AG09309 (cell line): ENCODE results near the gene TMED1.

Experiments
- DNase-seq: peaks from one replicate; pipeline ENCODE4 v3.0.0-alpha.2; 2010; ENCODE audit warnings: low read depth
- H3K4me3 ChIP-seq: 2 replicates; pipeline ENCODE4 v1.5.1; 2011; ENCODE audit warnings: mild to moderate bottlenecking, low read depth, low read length, moderate library complexity; ENCODE audit not compliant: control insufficient read depth
- CTCF ChIP-seq: IDR thresholded peaks from 2 replicates; pipeline ENCODE4 v1.5.1; 2011; ENCODE audit warnings: mild to moderate bottlenecking, low read depth, low read length, inconsistent platforms; ENCODE audit not compliant: insufficient read depth, control insufficient read depth; ENCODE audit errors: missing control alignments

Gene TMED1

GRCh38 chr19:10805758-10806247, 30.2 kb downstream of the TMED1 start:
- no peak overlapping the region for H3K4me3 ChIP-seq
- TF ChIP-seq CTCF = no peak
- DNase-seq = no peak

- H3K4me3 ChIP-seq = no peak overlapping the region
- no peak for DNase-seq
- TF ChIP-seq CTCF = no peak
These were observed 30.8 kb downstream of the TMED1 start for GRCh38 chr19:10805065-10805757.

- no peak for DNase-seq
- no peak for TF ChIP-seq CTCF
- H3K4me3 ChIP-seq = no peak overlapping the region
These were observed 32.8 kb downstream of the TMED1 start for GRCh38 chr19:10803252-10803651.

GRCh38 chr19:10802479-10802878, 33.5 kb downstream of the TMED1 start:
- DNase-seq = no peak
- no peak overlapping the region for H3K4me3 ChIP-seq
- TF ChIP-seq CTCF = no peak

GRCh38 chr19:10800488-10800887, 35.5 kb downstream of the TMED1 start:
- no peak for TF ChIP-seq CTCF
- no peak overlapping the region for H3K4me3 ChIP-seq
- no peak for DNase-seq

GRCh38 chr19:10797541-10798256, 38.3 kb downstream of the TMED1 start:
- no peak for TF ChIP-seq CTCF
- no peak overlapping the region for H3K4me3 ChIP-seq
- DNase-seq = no peak
